Loucy (cell line): ENCODE measurements around the gene RHEX.

ENCODE experiments used
- H2AFZ ChIP-seq: fragments of 200-600 bp; sonication (generic); 2 replicates; pipeline ENCODE4 v1.6.0; 2016; ENCODE audit warnings: antibody characterized with exemption, mild to moderate bottlenecking, low read length, moderate library complexity
- H3F3A ChIP-seq: fragments of 200-600 bp; 2 replicates; pipeline ENCODE4 v1.6.0; 2016; ENCODE audit warnings: antibody characterized with exemption, low read depth, mild to moderate bottlenecking
- H3K27me3 ChIP-seq: fragments of 200-600 bp; sonication (generic); 2 replicates; pipeline ENCODE4 v1.6.1; 2014; ENCODE audit warnings: low read length, mild to moderate bottlenecking; ENCODE audit not compliant: insufficient read depth, poor library complexity, severe bottlenecking
- H3K36me3 ChIP-seq: fragments of 200-600 bp; sonication (generic); 2 replicates; pipeline ENCODE4 v1.6.1; 2016; ENCODE audit warnings: low read length; ENCODE audit not compliant: insufficient read depth
- H3K4me1 ChIP-seq: fragments of 200-600 bp; sonication (generic); 2 replicates; pipeline ENCODE4 v1.5.1; 2014; ENCODE audit warnings: low read length, mild to moderate bottlenecking; ENCODE audit not compliant: insufficient read depth, poor library complexity, severe bottlenecking
- H3K4me2 ChIP-seq: fragments of 200-600 bp; sonication (generic); 2 replicates; pipeline ENCODE4 v1.6.0; 2014; ENCODE audit warnings: antibody characterized with exemption, low read length, low read depth, mild to moderate bottlenecking; ENCODE audit not compliant: poor library complexity, severe bottlenecking
- H3K4me3 ChIP-seq: fragments of 200-600 bp; sonication (generic); 2 replicates; pipeline ENCODE4 v1.5.1; 2014; ENCODE audit warnings: low read length, mild to moderate bottlenecking, mixed read lengths; ENCODE audit not compliant: poor library complexity, severe bottlenecking
- H3K79me2 ChIP-seq: fragments of 200-600 bp; sonication (generic); 2 replicates; pipeline ENCODE4 v1.6.1; 2014; ENCODE audit warnings: low read length; ENCODE audit not compliant: insufficient read depth
- H3K9ac ChIP-seq: fragments of 200-600 bp; sonication (generic); 2 replicates; pipeline ENCODE4 v1.6.0; 2014; ENCODE audit warnings: mild to moderate bottlenecking, low read depth, low read length, moderate library complexity; ENCODE audit not compliant: poor library complexity, severe bottlenecking
- H3K9me2 ChIP-seq: fragments of 200-600 bp; sonication (generic); replicated peaks from 2 replicates; pipeline ENCODE4 v1.6.1; 2016; ENCODE audit warnings: low read depth, low read length, mixed read lengths
- H3K9me3 ChIP-seq: fragments of 200-600 bp; sonication (generic); 2 replicates; pipeline ENCODE4 v1.6.1; 2014; ENCODE audit warnings: mild to moderate bottlenecking, antibody characterized with exemption, low read length, low read depth; ENCODE audit not compliant: insufficient read depth
- H4K20me1 ChIP-seq: fragments of 200-600 bp; sonication (generic); 2 replicates; pipeline ENCODE4 v1.6.0; 2014; ENCODE audit warnings: antibody characterized with exemption, low read length, mild to moderate bottlenecking; ENCODE audit not compliant: insufficient read depth, poor library complexity, severe bottlenecking
- EZH2phosphoT487 ChIP-seq: fragments of 200-600 bp; IDR thresholded peaks from 2 replicates; pipeline ENCODE4 v1.6.1; 2018; ENCODE audit warnings: antibody characterized with exemption, mild to moderate bottlenecking, moderate library complexity, borderline replicate concordance
- TF ChIP-seq, protein P1 (sequence below): fragments of 200-600 bp; sonication (generic); conservative IDR thresholded peaks from 2 replicates; pipeline ENCODE4 v1.5.1; 2014; ENCODE audit warnings: mild to moderate bottlenecking, antibody characterized with exemption, low read length

Gene RHEX

DNA sequence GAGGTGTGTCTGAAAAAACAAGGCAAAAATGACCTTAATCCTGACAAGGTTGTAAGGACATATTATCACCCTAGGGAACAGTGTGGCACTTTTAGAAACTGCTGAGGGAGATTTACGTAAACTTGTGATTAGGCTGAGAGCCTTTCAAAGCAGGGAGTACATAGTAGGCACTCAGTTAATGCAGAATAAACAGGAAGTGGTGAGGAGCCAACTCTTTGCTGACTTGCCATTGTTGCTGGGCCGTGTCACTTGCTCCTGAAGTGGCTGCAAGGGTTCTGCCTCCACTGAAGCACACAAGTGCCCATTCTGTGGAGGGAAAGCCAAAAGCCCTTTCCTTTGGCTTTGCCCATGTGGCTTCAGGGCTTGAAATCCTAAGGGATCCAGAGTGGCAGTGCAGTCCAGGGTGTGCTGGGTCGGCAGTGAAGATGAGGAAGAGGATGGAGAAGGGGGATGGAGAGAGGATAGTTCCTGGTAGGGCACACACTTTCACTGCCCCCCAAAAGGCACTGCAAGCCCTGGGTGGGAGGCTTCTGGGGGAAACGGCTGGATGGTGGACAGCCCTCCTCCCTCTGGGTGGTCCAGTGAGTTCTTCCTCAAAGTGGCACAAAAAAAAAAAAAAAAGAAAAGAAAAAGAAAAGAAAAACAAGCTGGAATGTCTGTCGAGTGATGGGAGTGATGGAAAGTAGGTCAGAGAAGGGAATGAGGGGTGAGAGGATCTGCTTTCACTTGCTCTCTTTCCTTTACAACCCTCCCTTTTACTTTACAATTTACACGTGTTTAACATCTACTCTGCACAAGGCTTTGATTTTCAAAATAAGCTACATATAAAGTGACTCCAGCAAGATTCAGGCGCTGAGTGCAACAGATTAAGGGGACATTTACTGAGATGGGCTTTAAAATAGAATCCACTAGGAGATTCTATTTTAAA is 13.7 kb upstream of the RHEX start:
- H3K9ac ChIP-seq: peak overlapping the region; percentile 83

DNA sequence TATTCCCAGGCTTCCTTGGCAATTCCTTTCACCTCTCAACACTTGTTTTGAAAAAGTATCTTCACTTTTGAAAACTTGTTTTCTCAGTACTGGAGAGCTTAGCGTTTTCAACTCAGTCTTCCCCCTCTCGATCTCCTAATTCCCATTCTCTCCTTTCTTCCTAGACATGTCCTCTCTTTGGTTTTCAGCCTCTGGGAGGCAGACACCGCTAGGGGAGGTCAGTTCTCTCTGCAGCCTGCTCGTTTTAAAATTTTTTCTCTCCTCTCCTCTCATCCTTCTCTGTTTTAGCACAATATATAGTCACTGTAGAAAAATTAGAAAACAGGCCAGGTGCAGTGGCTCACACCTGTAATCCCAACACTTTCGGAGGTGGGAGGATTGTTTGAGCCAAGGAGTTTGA is 12.6 kb upstream of the RHEX start:
- Histone ChIP-seq H3K4me1 (peaks cover 59% of the 10 kb centered on the region), H3K4me2 (peak overlapping the region; percentile 75), H3K79me2 (peaks cover 96% of the 10 kb centered on the region), H2AFZ (no peak overlapping the region), H3K9me2 (no peaks in the 10 kb centered on the region), H3K9me3 (no peaks in the 10 kb centered on the region), H3K4me3 (peak overlapping the region; percentile 59), H3K9ac (peak overlapping the region; percentile 83), H3K27me3 (no peaks in the 10 kb centered on the region), H3F3A (0 out of 2 replicates have a peak, but pooled peaks cover 5% of the 10 kb centered on the region), H4K20me1 (peaks cover 12% of the 10 kb centered on the region), H3K36me3 (no peaks in the 10 kb centered on the region)
- TF ChIP-seq EZH2phosphoT487: no peak
- TF ChIP-seq, protein P1, sequence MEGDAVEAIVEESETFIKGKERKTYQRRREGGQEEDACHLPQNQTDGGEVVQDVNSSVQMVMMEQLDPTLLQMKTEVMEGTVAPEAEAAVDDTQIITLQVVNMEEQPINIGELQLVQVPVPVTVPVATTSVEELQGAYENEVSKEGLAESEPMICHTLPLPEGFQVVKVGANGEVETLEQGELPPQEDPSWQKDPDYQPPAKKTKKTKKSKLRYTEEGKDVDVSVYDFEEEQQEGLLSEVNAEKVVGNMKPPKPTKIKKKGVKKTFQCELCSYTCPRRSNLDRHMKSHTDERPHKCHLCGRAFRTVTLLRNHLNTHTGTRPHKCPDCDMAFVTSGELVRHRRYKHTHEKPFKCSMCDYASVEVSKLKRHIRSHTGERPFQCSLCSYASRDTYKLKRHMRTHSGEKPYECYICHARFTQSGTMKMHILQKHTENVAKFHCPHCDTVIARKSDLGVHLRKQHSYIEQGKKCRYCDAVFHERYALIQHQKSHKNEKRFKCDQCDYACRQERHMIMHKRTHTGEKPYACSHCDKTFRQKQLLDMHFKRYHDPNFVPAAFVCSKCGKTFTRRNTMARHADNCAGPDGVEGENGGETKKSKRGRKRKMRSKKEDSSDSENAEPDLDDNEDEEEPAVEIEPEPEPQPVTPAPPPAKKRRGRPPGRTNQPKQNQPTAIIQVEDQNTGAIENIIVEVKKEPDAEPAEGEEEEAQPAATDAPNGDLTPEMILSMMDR: no peak

More for the DNA sequence above, 13.7 kb upstream of the RHEX start:
- no peaks in the 10 kb centered on the region for H3K9me3 ChIP-seq
- peak overlapping the region; percentile 75 for H3K4me2 ChIP-seq
- no peak overlapping the region for H2AFZ ChIP-seq
- H4K20me1 ChIP-seq: peaks cover 12% of the 10 kb centered on the region
- TF ChIP-seq, protein P1: no peak
- TF ChIP-seq EZH2phosphoT487: no peak
- peaks cover 64% of the 10 kb centered on the region for H3K4me1 ChIP-seq
- H3K36me3 ChIP-seq: no peaks in the 10 kb centered on the region
- no peaks in the 10 kb centered on the region for H3K9me2 ChIP-seq
- peak overlapping the region; percentile 59 for H3K4me3 ChIP-seq
- no peaks in the 10 kb centered on the region for H3K27me3 ChIP-seq
- H3K79me2 ChIP-seq: peaks cover 96% of the 10 kb centered on the region
- 0 out of 2 replicates have a peak, but pooled peaks cover 5% of the 10 kb centered on the region for H3F3A ChIP-seq

DNA sequence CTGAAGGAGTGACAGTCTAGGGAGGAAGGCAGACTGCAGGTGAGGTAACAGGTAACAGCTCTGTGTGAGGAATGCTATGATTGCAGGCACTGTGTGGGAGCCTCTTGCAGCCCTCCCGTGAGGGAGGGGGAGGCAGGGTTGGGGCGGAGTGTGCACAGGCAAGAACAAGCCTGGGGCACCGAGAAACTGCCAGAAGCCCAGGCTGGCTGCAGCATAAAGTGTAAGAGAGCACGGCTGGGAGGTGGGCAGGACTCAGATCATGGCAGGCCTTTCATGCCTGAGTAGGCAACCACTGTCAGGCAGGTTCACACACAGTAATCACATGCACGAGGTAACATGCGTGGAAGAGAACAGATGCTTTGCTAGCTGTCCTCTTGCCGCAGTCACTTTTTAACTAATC is 11.3 kb upstream of the RHEX start:
- Histone ChIP-seq H3K79me2 (peaks cover 87% of the 10 kb centered on the region), H3K36me3 (no peaks in the 10 kb centered on the region), H3K9me3 (no peaks in the 10 kb centered on the region), H3K9me2 (no peaks in the 10 kb centered on the region), H2AFZ (no peak overlapping the region), H3F3A (0 out of 2 replicates have a peak, but pooled peaks cover 3% of the 10 kb centered on the region), H3K4me2 (peak overlapping the region; percentile 75), H3K27me3 (no peaks in the 10 kb centered on the region), H4K20me1 (peaks cover 12% of the 10 kb centered on the region), H3K4me1 (peaks cover 53% of the 10 kb centered on the region), H3K9ac (no peak overlapping the region), H3K4me3 (no peak overlapping the region)
- TF ChIP-seq, protein P1: no peak
- no peak for TF ChIP-seq EZH2phosphoT487
